HCT116 (cell line): ENCODE data around the gene SSH2.

Experiments used
- CTCF ChIP-seq, 3 experiments: fragments of 200-600 bp in 1 of 3; sonication (generic) in 1 of 3; IDR thresholded peaks in 2 of 3; conservative IDR thresholded peaks in 1 of 3; 2 replicates each; pipeline ENCODE4 v1.5.1; 2012 to 2017; ENCODE audit warnings: low read depth in 2 of 3, low read length in 2 of 3, antibody characterized with exemption in 1 of 3, borderline replicate concordance in 1 of 3, control low read depth in 1 of 3, mild to moderate bottlenecking in 1 of 3, mixed read lengths in 1 of 3, mixed run types in 1 of 3, moderate library complexity in 1 of 3; ENCODE audit not compliant: insufficient read depth in 1 of 3
- EGR1 ChIP-seq: IDR thresholded peaks from 2 replicates; pipeline ENCODE4 v1.6.1; 2012; ENCODE audit warnings: low read depth
- POLR2A ChIP-seq: IDR thresholded peaks from 2 replicates; pipeline ENCODE4 v1.7.0; 2011; ENCODE audit warnings: borderline replicate concordance; ENCODE audit not compliant: insufficient read depth, insufficient read length; ENCODE audit errors: extremely low read depth
- POLR2AphosphoS5 ChIP-seq: IDR thresholded peaks from 2 replicates; pipeline ENCODE4 v1.6.1; 2011; ENCODE audit warnings: mild to moderate bottlenecking, low read depth, low read length, moderate library complexity
- RAD21 ChIP-seq: IDR thresholded peaks from 2 replicates; pipeline ENCODE4 v1.6.1; 2012; ENCODE audit warnings: low read depth, mild to moderate bottlenecking
- SIN3A ChIP-seq: IDR thresholded peaks from 2 replicates; pipeline ENCODE4 v1.6.1; 2012; ENCODE audit warnings: low read depth
- SRF ChIP-seq: IDR thresholded peaks from 2 replicates; pipeline ENCODE4 v1.6.1; 2012; ENCODE audit warnings: low read depth
- YY1 ChIP-seq: IDR thresholded peaks from 2 replicates; pipeline ENCODE4 v1.6.1; 2011; ENCODE audit warnings: low read length, low read depth, moderate library complexity, mild to moderate bottlenecking; ENCODE audit not compliant: insufficient replicate concordance; ENCODE audit errors: extremely low read depth
- ZFX ChIP-seq: fragments of 450-650 bp; IDR thresholded peaks from 2 replicates; pipeline ENCODE4 v1.6.1; 2017

- TF ChIP-seq POLR2AphosphoS5 (no peak), CTCF (IDR thresholded peaks at IDR 0.05 in 2 of 3, conservative IDR thresholded peaks at IDR 0.05 in 1 of 3; ENCODE audit: borderline replicate concordance in 1 of 3, insufficient read depth in 1 of 3, low read depth in 2 of 3, low read length in 2 of 3) (no peak), RAD21 (no peak), YY1 (no peak), EGR1 (no peak), POLR2A (no peak), ZFX (no peak), SRF (no peak), SIN3A (no peak)
Measured at GRCh38 chr17:29710891-29711418, 219.1 kb downstream of the SSH2 start.
